HepG2 (cell line): ENCODE measurements around the gene CLDN19. TPM values are rescaled to one million over a fixed set of nuclear protein-coding genes. Genes with fewer than 3 reads are reported as not detected.

Experiments
- CEBPZ ChIP-seq: IDR thresholded peaks from 2 replicates; pipeline ENCODE4 v1.6.1; 2012; ENCODE audit warnings: low read length, improper control_type of control experiment
- CREB3 ChIP-seq: sonication (generic); formaldehyde crosslinking; IDR thresholded peaks from 2 replicates; pipeline ENCODE4 v1.5.0; 2020; ENCODE audit warnings: missing genetic modification reagents
- DMTF1 ChIP-seq: sonication (generic); formaldehyde crosslinking; IDR thresholded peaks from 2 replicates; pipeline ENCODE4 v1.4.0; 2020; ENCODE audit warnings: mild to moderate bottlenecking, missing genetic modification reagents
- DPF2 ChIP-seq: sonication (generic); formaldehyde crosslinking; IDR thresholded peaks from 2 replicates; pipeline ENCODE4 v1.4.0; 2020; ENCODE audit warnings: mild to moderate bottlenecking, low read depth, missing genetic modification reagents, borderline replicate concordance
- ETV6 ChIP-seq: sonication (generic); formaldehyde crosslinking; conservative IDR thresholded peaks from 2 replicates; pipeline ENCODE4 v1.4.0; 2020; ENCODE audit warnings: missing genetic modification reagents
- ISX ChIP-seq: sonication (generic); formaldehyde crosslinking; conservative IDR thresholded peaks from 2 replicates; pipeline ENCODE4 v1.5.0; 2020; ENCODE audit warnings: missing genetic modification reagents
- MAFF ChIP-seq: IDR thresholded peaks from 2 replicates; pipeline ENCODE4 v1.6.1; 2011; ENCODE audit warnings: low read depth, low read length, improper control_type of control experiment
- RAD21 ChIP-seq: fragments of 450-650 bp; formaldehyde crosslinking; IDR thresholded peaks from 2 replicates; pipeline ENCODE4 v1.5.0; 2020; ENCODE audit warnings: mild to moderate bottlenecking
- ZFY ChIP-seq: sonication (generic); formaldehyde crosslinking; IDR thresholded peaks from 2 replicates; pipeline ENCODE4 v1.4.0; 2020; ENCODE audit warnings: missing genetic modification reagents
- ZMYM2 ChIP-seq: sonication (generic); formaldehyde crosslinking; IDR thresholded peaks from 2 replicates; pipeline ENCODE4 v1.8.0; 2022; ENCODE audit warnings: mild to moderate bottlenecking, missing genetic modification reagents
- ZNF3 ChIP-seq: IDR thresholded peaks from 2 replicates; pipeline ENCODE4 v1.7.0; 2017; ENCODE audit warnings: inconsistent platforms
- ZNF335 ChIP-seq: sonication (generic); formaldehyde crosslinking; IDR thresholded peaks from 2 replicates; pipeline ENCODE4 v1.4.0; 2020; ENCODE audit warnings: missing genetic modification reagents
- ZNF564 ChIP-seq: sonication (generic); formaldehyde crosslinking; IDR thresholded peaks from 2 replicates; pipeline ENCODE4 v1.8.1; 2023; ENCODE audit warnings: mild to moderate bottlenecking, missing genetic modification reagents
- ZNF567 ChIP-seq: sonication (generic); formaldehyde crosslinking; IDR thresholded peaks from 2 replicates; pipeline ENCODE4 v1.8.1; 2023; ENCODE audit warnings: mild to moderate bottlenecking, missing genetic modification reagents, borderline replicate concordance
- ZNF703 ChIP-seq: sonication (generic); formaldehyde crosslinking; IDR thresholded peaks from 2 replicates; pipeline ENCODE4 v1.5.1; 2020; ENCODE audit warnings: missing genetic modification reagents, mild to moderate bottlenecking, moderate library complexity, borderline replicate concordance
- polyA plus RNA-seq, 8 experiments: library from polyadenylated mRNA; depleted of rRNA in 3 of 8; stranded (reverse) in 7 of 8; unstranded in 1 of 8; fragments of >200 nt; fragmentation: Illumina TruSeq in 4 of 8; extraction: Trizol in 4 of 8; gene quantifications; 2 replicates each; pipeline versions ENCODE4 v1.2.1 to v1.2.3, GENCODE V29; 2011 to 2016; ENCODE audit warnings: low read depth in 4 of 8, missing spikeins in 1 of 8, mixed read lengths in 1 of 8; ENCODE audit not compliant: insufficient read depth in 1 of 8
- total RNA-seq, 5 experiments: library from RNA; depleted of rRNA; stranded (reverse); fragments of >200 nt; fragmentation: Illumina TruSeq; extraction: Trizol; gene quantifications; 2 replicates each; pipeline ENCODE4 v1.2.3, GENCODE V29; 2016; ENCODE audit warnings: low read depth in 1 of 5
- TF ChIP-seq, protein P1 (sequence below), 2 experiments: sonication (generic) in 1 of 2; formaldehyde crosslinking in 1 of 2; IDR thresholded peaks; 2 replicates each; pipeline versions ENCODE4 v1.6.1 to v1.9.0; 2014 to 2022; ENCODE audit warnings: antibody characterized with exemption in 1 of 2, borderline replicate concordance in 1 of 2, inconsistent platforms in 1 of 2, low read depth in 1 of 2, missing genetic modification reagents in 1 of 2

CLDN19 gene
- total and polyA plus RNA-seq, 2 of the 13 experiments (the other 11 are each of a cell fraction or from before 2014, with no cell fraction given): 5.0 to 7.6 TPM

DNA sequence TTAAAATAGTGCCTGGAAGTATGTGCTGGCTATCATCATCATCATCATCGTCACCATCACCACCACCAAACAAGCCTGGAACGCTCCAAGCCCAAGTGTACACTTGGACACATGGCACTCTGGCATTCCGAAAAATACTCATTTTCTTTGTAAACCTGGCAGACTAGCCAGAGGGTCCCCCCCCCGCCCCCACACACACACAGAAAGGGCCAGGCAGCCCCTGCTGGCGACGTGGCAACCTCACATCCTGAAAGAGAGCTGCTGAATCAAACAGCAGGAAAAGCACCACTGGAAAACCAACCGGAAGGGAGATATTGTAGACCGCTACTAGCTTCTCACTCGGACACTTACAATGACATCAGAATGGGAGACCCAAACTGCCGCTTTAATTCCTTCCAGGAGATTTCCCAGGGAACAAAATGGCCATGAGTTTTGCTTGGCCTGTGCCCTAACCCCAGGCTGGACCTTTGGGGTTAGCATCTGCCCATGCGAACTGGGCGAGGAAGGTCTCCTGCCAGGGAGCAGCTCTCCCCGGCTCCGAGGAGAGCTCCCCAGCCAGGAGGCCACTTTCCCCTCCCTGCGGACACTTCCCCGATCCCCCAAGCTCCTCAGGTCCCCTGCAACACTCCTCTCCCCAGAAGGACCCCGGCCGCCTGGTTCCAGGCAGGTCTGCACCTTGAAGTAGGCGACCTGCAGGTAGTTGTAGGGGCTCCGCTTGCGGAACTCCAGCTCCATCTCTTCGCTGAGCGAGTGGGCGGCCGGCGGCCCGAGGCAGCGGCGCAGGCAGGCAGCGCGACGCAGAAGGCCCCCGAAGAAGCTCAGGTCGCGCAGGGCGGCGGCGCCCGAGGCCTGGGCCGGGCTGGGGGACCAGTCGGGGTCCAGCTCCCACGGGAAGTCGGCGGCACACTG is 26.1 kb upstream of the CLDN19 start (continued):
- TF ChIP-seq DMTF1 (CRISPR knock-in tag) (no peak), ZNF335 (no peak), ZNF3 (no peak), ZFY (CRISPR knock-in tag) (no peak), ETV6 (CRISPR knock-in tag) (no peak), ZNF564 (CRISPR knock-in tag) (peak; percentile 38; the same call in 1 of the 2 replicates), CEBPZ (no peak), MAFF (no peak), ZNF567 (CRISPR knock-in tag) (0 out of 2 replicates have a peak, but pooled peaks have one; percentile 65), RAD21 (CRISPR knock-in tag) (0 out of 2 replicates have a peak, but pooled peaks have one; percentile 13), ZMYM2 (no peak), DPF2 (CRISPR knock-in tag) (no peak), ZNF703 (CRISPR knock-in tag) (no peak), ISX (no peak), CREB3 (CRISPR knock-in tag) (no peak)
- TF ChIP-seq, protein P1, sequence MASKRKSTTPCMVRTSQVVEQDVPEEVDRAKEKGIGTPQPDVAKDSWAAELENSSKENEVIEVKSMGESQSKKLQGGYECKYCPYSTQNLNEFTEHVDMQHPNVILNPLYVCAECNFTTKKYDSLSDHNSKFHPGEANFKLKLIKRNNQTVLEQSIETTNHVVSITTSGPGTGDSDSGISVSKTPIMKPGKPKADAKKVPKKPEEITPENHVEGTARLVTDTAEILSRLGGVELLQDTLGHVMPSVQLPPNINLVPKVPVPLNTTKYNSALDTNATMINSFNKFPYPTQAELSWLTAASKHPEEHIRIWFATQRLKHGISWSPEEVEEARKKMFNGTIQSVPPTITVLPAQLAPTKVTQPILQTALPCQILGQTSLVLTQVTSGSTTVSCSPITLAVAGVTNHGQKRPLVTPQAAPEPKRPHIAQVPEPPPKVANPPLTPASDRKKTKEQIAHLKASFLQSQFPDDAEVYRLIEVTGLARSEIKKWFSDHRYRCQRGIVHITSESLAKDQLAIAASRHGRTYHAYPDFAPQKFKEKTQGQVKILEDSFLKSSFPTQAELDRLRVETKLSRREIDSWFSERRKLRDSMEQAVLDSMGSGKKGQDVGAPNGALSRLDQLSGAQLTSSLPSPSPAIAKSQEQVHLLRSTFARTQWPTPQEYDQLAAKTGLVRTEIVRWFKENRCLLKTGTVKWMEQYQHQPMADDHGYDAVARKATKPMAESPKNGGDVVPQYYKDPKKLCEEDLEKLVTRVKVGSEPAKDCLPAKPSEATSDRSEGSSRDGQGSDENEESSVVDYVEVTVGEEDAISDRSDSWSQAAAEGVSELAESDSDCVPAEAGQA (IDR thresholded peaks at IDR 0.05; ENCODE audit: low read depth): no peak
- TF ChIP-seq, protein P1 (CRISPR knock-in tag; IDR thresholded peaks at IDR 0.05; ENCODE audit: borderline replicate concordance): no peak
